Endothelial cell (in vitro differentiated cells): ENCODE measurements around the gene OXER1. TPM values are rescaled to one million over a fixed set of nuclear protein-coding genes. Genes with fewer than 3 reads are reported as not detected.

Experiments
- DNase-seq: peaks from one replicate; pipeline ENCODE4 v3.0.0; 2021; ENCODE audit warnings: low spot score
- H3K27ac Mint-ChIP-seq: one replicate; pipeline ENCODE4 v1.8.0; 2021; ENCODE audit warnings: mixed read lengths, inconsistent platforms; ENCODE audit not compliant: unreplicated experiment
- H3K27me3 Mint-ChIP-seq: one replicate; pipeline ENCODE4 v1.8.0; 2021; ENCODE audit warnings: mild to moderate bottlenecking, moderate library complexity, mixed read lengths, inconsistent platforms; ENCODE audit not compliant: unreplicated experiment
- H3K36me3 Mint-ChIP-seq: one replicate; pipeline ENCODE4 v1.8.0; 2021; ENCODE audit warnings: mild to moderate bottlenecking, low read depth, mixed read lengths, inconsistent platforms; ENCODE audit not compliant: unreplicated experiment
- H3K4me1 Mint-ChIP-seq: one replicate; pipeline ENCODE4 v1.8.0; 2021; ENCODE audit warnings: mild to moderate bottlenecking, mixed read lengths, inconsistent platforms; ENCODE audit not compliant: unreplicated experiment
- H3K4me3 Mint-ChIP-seq: one replicate; pipeline ENCODE4 v1.8.0; 2021; ENCODE audit warnings: mild to moderate bottlenecking, mixed read lengths, inconsistent platforms; ENCODE audit not compliant: unreplicated experiment
- H3K9me3 Mint-ChIP-seq: one replicate; pipeline ENCODE4 v1.8.0; 2021; ENCODE audit warnings: mixed read lengths, inconsistent platforms; ENCODE audit not compliant: unreplicated experiment
- CTCF ChIP-seq: fragments of 200-600 bp; sonication (generic); IDR thresholded peaks from one replicate; pipeline ENCODE4 v1.5.0; 2021; ENCODE audit warnings: antibody characterized with exemption; ENCODE audit not compliant: unreplicated experiment
- total RNA-seq: library from RNA; stranded (reverse); fragmentation: NEBNext Ultra II Directional; extraction: Animal tissue kit (Norgen Biotek cat#: 25700); gene quantifications from one replicate; pipeline ENCODE4 v1.2.1, GENCODE V29; 2021; ENCODE audit not compliant: unreplicated experiment

The OXER1 gene
- total RNA-seq, 1 donor from 2014 or later, result 1.5 TPM

GRCh38 chr2:42752816-42753813 is 10.8 kb downstream of the OXER1 start:
- H3K9me3 Mint-ChIP-seq, result no peaks in the 10 kb centered on the region
- H3K4me1 Mint-ChIP-seq, result no peaks in the 10 kb centered on the region
- peaks cover 37% of the 10 kb centered on the region for H3K36me3 Mint-ChIP-seq
- DNase-seq, result no peak
- H3K27me3 Mint-ChIP-seq, result peaks cover 4% of the 10 kb centered on the region
- H3K27ac Mint-ChIP-seq, result no peak overlapping the region
- no peak overlapping the region for H3K4me3 Mint-ChIP-seq
- no peak for TF ChIP-seq CTCF

DNA sequence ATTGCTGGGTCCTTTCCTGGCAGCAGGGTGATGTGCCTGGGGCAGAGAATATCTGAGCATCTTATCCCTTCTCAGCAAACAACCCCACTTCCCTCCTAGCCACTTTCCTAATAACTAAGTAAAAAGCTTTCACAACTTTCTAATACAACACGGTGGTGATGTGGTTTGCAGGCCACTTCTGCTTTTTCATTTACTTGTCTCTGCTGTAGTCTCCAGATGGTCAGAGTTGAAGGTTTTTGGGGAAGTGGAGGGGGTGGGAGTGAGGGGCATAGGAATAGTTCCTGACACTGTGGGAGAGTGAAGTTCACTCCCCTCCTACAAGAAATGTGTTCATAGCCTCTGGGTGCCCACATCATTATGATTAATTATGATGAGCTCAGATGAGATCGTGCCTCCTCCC is 11.6 kb downstream of the OXER1 start:
- H3K4me3 Mint-ChIP-seq, result no peak overlapping the region
- H3K36me3 Mint-ChIP-seq, result peaks cover 37% of the 10 kb centered on the region
- TF ChIP-seq CTCF, result no peak
- DNase-seq, result no peak
- H3K27me3 Mint-ChIP-seq, result peaks cover 4% of the 10 kb centered on the region
- H3K27ac Mint-ChIP-seq, result no peak overlapping the region
- H3K4me1 Mint-ChIP-seq, result no peaks in the 10 kb centered on the region
- no peaks in the 10 kb centered on the region for H3K9me3 Mint-ChIP-seq

DNA sequence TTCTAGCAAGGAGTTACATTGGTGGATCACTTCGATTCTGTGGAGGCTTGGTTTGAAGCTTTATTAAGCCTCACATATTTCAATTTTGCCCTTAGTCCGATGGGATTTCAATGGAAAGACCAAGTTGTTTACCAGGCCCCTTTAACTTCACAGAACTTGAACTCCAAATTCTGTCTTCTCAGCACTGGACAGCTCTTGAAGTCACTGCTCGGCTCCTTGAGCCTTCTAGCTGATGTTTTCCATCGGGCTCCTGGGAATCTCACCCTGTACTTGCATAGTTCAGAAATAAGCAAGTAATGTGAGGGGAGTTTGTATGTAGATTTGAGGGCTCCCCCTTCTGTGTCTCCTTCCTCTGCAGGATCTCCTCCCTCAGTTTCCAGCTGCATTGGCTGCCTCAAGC is 15.1 kb downstream of the OXER1 start:
- Mint-ChIP-seq H3K27me3 (peaks cover 2% of the 10 kb centered on the region), H3K4me1 (no peaks in the 10 kb centered on the region), H3K36me3 (peaks cover 35% of the 10 kb centered on the region), H3K4me3 (peak overlapping the region; percentile 8), H3K9me3 (no peaks in the 10 kb centered on the region), H3K27ac (no peak overlapping the region)
- DNase-seq, result no peak
- TF ChIP-seq CTCF, result no peak

GRCh38 chr2:42747422-42747821 is 16.5 kb downstream of the OXER1 start:
- TF ChIP-seq CTCF, result no peak
- no peaks in the 10 kb centered on the region for H3K9me3 Mint-ChIP-seq
- H3K4me3 Mint-ChIP-seq, result no peak overlapping the region
- no peak overlapping the region for H3K27ac Mint-ChIP-seq
- DNase-seq, result no peak
- no peaks in the 10 kb centered on the region for H3K4me1 Mint-ChIP-seq
- H3K36me3 Mint-ChIP-seq, result peaks cover 30% of the 10 kb centered on the region
- H3K27me3 Mint-ChIP-seq, result peaks cover 2% of the 10 kb centered on the region

DNA sequence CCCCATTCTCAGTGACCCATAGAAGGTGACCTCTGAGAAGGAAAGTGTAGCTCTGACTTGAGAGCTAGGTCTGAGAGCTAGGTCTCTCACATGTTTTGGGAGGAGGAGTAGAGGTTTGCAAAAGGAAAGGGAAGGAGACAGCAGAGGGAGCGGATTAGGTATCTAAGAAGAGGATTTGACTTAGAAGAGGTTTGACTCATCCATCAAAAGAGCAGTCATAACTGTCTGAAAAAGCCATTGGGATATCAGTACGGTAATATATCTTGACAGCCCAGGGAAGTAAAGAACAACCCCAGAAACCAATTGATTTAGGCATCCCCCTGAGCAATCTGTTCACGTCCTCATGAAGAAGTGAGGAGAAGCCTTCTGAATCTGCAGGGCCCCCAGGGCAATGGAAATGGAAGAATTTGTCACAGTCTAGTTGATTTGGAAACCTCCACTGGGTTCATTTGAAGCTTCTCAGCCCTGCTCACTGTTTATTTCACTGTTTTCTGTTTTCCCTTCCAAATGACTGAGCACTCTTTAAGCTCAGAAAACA is 19.3 kb downstream of the OXER1 start:
- Mint-ChIP-seq H3K9me3 (no peaks in the 10 kb centered on the region), H3K36me3 (peaks cover 33% of the 10 kb centered on the region), H3K27ac (no peak overlapping the region), H3K27me3 (peaks cover 2% of the 10 kb centered on the region), H3K4me1 (no peaks in the 10 kb centered on the region), H3K4me3 (no peak overlapping the region)
- DNase-seq, result no peak
- TF ChIP-seq CTCF, result no peak
